ENCODE results near the gene AGRN.
A peak's percentile ranks its signal among the peaks of the same experiment; 100 is the strongest.
"Not testable (repeated sequence)": the region's sequence is repeated elsewhere in the genome, so short reads cannot be mapped to it uniquely, and the experiment has no call there.

Gene AGRN

DNA sequence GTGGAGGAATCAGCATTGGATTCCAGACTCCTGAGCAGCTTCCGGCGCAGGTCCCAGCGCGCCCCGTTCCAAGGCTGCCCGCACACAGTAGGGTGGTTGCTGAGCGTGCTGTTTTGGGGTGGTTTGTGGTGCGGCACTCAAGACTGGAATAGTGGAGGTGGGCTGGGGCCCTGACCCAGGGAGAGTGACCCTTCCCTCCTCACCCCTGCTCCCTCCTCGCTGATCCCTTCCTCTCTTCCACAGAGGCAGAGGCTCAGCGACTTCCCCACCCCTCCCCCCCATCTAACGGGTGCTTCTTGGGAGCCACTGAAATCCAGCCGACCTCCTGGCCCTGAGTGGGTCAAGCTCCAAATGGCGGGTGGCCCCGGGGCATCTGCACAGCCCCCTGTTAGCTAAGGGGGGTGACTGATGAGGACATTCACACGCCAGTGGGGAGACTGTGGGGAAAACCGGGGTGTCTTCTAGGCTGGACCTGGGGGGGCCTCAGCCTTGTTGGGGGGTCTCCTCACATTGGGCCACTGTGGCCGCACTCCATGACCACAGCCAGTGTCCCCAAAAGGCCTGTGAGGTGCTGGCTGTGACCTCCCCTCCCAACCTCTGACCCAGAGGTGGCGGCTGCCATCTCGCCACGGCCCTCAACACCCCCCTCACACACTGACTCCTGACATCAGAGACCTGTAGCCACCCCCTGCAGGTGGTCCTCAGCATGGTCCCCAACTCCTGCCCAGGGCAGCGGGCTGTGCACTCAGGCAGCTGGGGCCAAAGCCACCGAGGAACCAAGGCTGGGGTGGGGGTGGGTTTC is 16.1 kb upstream of the AGRN start:
- no peak for DNase-seq

DNA sequence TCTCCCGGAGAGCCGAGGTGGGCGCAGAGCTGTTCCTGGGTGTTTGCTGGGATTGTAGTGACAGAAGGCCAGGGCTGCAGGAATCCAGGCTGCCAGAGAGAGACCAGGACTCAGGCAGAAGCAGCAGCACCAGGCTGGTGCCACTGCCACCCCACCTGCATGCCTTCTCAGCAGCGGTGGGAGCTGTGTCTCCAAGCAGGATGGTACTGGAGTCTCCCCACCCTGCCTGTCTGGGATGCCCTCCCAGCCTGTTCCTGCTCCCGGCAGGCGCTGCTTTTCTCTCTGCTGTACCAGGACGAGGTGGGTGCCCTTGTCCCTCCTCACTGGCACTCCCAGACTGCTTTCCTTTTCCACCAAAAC is 15.5 kb upstream of the AGRN start:
- DNase-seq = no peak

- DNase-seq = no peak
Measured at GRCh38 chr1:1004780-1005697, 14.9 kb upstream of the AGRN start.

GRCh38 chr1:1005774-1006304 is 14.1 kb upstream of the AGRN start:
- no peak for DNase-seq

DNA sequence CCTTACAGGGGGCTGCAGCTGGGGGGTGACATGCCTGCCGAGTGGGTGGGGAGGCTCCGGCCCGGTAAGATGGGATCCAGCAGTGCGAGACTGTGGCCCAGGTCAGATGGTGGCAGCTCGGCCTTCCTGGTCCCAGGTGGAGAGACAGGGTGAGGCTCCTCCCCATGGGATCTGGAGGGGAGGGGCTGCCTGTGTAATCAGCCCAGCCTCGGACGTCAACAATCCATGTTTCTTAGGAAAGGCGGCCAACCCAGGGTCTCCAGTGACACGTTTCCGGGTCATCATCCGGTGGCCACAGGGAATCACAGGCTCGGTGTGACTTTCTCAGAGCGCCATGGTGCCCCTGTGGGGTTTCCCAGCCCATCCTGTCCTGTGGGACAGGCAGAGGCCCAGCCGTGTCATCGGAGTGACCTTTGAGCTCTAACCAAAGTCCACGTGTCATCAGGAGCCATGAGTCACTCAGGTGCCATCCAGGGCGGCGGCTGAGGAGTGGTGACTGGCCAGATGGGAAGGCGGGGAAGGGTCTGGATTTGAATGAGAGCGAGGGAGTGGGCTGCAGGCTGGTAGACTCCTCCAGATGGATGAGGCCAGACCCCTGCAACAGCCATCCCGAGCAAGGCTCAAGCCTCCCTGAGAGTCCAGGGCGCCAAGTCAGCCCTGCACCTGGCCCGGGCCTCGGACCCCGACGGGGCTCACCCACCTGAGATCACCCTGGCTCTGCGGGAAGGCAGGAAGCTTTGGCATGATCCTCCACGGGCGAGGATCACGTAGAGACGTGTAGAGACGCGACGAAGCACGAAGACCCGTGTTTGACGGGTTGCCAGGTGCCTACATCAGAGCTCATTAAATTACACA is 13.4 kb upstream of the AGRN start:
- DNase-seq = no peak

GRCh38 chr1:1010131-1010530 is 9.8 kb upstream of the AGRN start:
- not testable (repeated sequence) for DNase-seq

GRCh38 chr1:1011396-1011949 is 8.4 kb upstream of the AGRN start:
- no peak for DNase-seq

- DNase-seq = not testable (repeated sequence)
Measured at GRCh38 chr1:1012736-1013104, 7.2 kb upstream of the AGRN start.

DNA sequence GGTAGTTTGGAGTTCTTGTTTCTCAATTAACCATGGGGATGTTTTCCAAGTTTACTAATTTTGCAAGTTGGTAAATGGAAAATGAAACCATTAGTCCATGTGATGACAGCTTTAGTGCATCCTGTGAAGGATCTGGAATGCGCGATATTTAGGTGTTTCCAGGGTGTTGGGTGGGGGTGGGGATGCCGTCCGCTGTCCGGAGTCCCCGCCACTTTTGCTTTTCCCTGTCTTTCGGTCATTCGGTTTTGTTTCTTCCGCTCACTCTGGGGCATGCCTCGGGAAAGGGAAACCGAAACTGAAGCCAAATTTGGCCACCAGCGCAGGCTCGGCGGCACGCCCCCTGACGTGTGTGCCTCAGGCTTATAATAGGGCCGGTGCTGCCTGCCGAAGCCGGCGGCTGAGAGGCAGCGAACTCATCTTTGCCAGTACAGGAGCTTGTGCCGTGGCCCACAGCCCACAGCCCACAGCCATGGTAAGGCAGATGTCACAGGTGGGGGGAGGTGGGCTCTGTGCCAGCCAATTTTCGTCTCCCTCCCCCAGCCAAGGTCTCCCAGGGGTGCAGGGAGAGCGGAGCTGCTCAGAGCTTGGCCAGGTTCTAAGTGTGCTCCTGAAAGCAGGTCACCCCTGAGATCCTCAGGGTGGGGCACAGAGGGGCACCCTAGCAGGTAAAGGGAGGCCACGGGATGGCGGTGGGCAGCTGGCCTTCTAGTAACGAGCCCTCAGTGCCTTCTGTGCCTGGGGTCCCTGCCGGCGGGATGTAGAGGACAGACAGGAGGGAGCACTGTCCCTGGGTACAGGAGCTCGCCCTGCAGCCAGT is 6.6 kb upstream of the AGRN start, which contains the start of gene ISG15:
ISG15 (plus strand) TSS at position 393 of the 817 bp plus-strand sequence; CDS start at position 470, 77 bp downstream.
- peak; percentile 92 for DNase-seq

- DNase-seq = peak; percentile 50
Measured at GRCh38 chr1:1013922-1014648, 5.8 kb upstream of the AGRN start.

GRCh38 chr1:1014799-1015681 is 4.9 kb upstream of the AGRN start:
- no peak for DNase-seq

DNA sequence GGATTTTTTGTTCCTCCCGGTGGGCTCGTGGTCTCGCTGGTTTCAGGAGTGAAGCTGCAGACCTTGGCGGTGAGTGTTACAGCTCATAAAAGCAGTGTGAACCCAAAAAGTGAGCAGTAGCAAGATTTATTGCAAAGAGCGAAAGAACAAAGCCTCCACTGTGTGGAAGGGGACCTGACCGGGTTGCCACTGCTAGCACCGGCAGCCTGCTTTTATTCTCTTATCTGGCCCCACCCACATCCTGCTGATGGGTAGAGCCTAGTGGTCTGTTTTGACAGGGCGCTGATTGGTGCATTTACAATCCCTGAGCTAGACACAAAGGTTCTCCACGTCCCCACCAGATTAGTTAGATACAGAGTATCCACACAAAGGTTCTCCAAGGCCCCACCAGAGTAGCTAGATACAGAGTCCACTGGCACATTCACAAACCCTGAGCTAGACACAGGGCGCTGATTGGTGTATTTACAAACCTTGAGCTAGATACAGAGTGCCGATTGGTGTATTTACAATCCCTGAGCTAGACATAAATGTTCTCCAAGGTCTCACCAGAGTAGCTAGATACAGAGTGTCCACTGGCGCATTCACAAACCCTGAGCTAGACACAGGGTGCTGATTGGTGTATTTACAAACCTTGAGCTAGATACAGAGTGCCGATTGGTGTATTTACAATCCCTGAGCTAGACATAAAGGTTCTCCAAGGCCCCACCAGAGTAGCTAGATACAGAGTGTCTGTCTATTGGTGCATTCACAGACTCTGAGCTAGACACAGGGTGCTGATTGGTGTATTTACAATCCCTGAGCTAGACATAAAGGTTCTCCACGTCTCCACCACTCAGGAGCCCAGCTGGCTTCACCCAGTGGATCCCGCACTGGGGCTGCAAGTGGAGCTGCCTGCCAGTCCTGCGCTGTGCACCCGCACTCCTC is 2.3 kb upstream of the AGRN start:
- DNase-seq = not testable (repeated sequence)

- DNase-seq = not testable (repeated sequence)
Measured at GRCh38 chr1:1018321-1018685, 1.6 kb upstream of the AGRN start.

DNA sequence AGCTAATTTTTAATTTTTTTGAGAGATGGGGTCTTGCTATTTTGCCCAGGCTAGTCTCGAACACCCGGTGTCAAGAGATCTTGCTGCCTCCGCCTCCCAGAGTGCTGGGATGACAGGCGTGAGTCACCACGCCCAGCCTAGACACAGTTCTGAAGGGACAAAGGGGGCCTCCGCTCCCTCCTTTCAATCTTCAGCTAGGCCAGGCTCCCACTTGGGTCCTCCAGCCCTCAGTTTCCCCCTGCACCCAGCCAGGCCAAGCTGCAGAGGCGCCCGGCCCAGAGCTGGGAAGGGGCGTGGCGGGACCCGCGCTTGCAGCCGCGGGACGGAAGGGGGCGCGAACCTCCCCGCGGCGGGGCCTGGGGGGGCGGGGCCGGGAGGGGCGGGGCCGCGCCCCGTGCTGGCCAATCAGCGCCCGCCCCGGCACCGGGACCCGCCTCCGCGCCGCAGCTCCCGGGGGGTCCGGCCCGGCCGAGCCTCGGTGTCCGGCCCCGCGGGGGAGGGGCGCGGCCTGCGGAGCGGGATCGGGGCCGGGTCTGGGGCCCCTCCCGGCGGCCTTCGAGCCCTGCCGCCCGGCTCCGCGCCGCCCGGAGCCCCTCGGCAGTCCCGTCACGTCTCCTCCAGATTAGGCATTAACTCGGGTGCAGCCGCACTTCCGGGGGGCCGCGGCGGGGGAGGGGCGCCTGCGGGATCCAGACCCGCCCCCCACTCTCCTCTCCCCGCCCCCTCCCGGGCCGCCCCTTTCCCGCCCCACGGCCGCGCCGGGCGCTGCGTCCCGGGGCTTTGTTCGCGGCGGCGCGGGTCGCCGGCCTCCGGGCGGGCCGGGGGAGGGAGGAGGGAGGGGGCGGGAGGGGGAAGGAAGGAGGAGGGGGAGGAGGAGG is 559 bp upstream of the AGRN start:
- peak; percentile 75 for DNase-seq

GRCh38 chr1:1020415-1021009 is 592 bp downstream of the AGRN start:
- no peak for DNase-seq

DNA sequence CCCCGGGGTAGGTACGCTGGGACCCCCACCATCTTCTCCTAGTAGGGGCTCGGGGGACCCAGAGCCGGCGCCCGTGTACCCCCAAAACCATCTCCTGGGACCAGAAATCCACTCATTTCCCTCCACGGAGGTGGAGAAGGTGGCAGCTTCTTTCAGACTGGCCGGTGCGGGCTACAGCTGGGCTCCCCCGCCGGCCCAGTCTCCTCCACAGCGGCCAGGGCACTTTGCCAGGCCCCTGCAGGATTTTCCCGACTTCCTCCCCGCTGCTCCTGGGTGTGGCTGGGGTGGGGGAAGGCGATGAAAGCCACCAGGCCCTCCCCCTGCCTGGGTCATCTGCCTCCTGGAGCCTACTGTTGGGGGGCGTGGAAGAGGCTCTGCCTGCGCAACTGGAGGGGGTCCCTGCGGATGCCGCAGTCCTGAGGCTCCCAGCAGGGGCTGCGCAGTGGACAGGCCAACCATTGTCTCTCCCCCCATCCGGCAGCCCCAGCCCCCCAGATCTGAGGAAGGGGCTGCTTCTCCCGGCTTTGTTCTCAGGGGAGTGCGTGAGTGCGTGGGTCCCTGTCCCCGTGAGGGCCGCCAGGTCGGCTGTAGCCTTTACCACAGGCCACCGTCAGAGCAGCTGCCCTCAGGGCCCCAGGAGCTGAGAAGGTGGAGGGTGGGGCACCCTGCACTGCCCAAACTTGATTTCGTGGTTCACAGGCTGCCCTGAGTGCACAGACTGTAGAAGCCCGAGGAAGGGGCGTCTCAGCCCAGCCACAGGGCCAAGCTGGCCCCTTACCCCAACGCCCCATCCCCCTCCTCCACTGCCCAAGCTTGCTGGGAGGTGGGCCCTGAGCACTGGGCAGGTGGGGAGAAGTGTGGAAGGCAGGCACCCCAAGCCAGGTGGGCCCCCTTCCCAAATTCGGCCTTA is 1.3 kb downstream of the AGRN start:
- no peak for DNase-seq
